ENCODE data around the gene HYAL1.

GRCh38 chr3:50333744-50334328, 30.5 kb upstream of the HYAL1 start:
- TF ChIP-seq CTCF (IDR thresholded peaks at IDR 0.05) (no peak), ZFX (IDR thresholded peaks at IDR 0.05; ENCODE audit: borderline replicate concordance) (no peak)

Measured in 22Rv1 (cell line).